Measurements from ENCODE around the gene SLC35F1. TPM values are rescaled to one million over a fixed set of nuclear protein-coding genes. Genes with fewer than 3 reads are reported as not detected.

Gene SLC35F1
- total RNA-seq, result under 0.01 TPM in 1 of 2 replicates, not detected in the other

DNA sequence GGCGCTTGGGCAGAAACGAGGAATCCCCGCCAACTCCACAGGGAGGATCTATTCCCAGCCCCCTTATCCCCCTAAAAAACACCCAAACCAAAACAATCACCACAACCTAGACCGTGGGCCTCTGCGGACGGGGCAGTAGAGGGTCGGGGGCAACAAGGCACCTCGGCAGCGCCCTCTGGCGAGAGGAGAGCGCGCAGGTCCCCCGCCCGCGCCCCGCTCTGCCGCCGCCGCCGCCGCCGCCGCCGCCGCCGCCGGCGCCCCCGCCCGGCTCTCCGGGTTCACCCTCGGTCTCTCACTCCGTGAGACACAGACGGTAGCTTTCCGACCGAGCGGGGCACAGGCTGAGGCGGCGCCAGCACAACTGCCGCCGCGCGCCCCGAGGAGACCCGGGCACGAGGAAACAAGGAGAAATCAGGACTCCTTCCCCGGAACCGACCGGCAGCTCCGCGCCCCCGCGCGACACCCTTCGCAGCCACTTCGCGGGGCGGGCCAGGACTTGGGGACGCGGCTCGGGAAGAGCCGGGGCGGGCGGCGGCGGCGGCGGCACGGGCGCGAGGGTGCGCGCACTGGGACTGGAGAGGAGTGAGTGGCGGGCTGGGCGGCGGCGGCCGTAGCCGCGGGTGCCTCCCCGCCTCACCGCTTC lies at the start of gene SLC35F1:
Gene SLC35F1 (plus strand): TSS at position 307 of the 643 bp plus-strand sequence.

Other genes starting within 250 kb of the SLC35F1 start
- gene NUS1, start 231.8 kb upstream of the SLC35F1 start, total RNA-seq, result 12.7 and 15.1 TPM in 2 replicates